Measurements from ENCODE around the gene ITPKB. TPM values are rescaled to one million over a fixed set of nuclear protein-coding genes. Genes with fewer than 3 reads are reported as not detected.

The ITPKB gene
- total RNA-seq, 2 donors from 2014 or later: 26.9 to 28.4 TPM

DNA sequence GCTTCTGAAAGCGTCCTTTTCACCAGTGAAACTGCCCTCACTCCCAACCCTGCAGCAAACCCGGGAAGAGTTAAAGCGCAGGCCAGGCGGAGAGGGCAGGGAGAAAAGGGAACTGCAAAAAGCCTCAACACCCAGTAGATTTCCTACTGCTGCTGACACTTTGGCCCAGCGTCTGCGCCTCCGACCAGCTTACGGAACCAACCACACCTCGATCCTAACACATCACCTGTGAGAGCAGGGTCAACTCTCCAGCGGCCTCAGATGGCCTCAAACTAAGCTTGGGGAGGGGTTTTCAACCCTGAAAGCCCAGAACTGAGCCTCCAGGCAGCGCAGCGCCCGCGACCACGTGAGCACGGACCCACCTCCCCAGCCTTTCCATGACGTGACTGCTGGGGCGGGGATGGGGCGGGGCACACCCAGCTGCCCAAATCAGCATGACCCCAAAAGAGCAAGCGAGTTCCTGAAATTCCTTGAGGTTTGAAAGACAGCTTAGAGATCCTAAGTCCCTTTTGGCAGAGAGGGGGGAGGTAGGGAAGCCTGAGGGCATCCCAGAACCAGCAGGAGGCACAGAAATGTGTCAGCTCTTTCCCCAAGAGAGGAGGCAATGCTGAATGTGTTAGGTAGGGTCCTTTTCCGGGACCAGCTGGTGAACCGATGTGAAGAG is 59.1 kb downstream of the ITPKB start:
- Histone ChIP-seq H3K4me3 (peak overlapping the region; percentile 74), H3K4me1 (ENCODE audit: control insufficient read depth in 1 of 2, low read depth in 2 of 2) (peaks cover 34 to 67% of the 10 kb centered on the region in 2 donors), H3K36me3 (no peaks in the 10 kb centered on the region), H3K9me3 (no peaks in the 10 kb centered on the region), H3K27ac (peak overlapping the region; percentile 91 to 95), H3K27me3 (replicated peaks; ENCODE audit: insufficient read depth) (no peaks in the 10 kb centered on the region)
- peak; percentile 71 for ATAC-seq (ENCODE audit: insufficient number of reproducible peaks, low FRiP score, low read depth)
- TF ChIP-seq, protein P1, sequence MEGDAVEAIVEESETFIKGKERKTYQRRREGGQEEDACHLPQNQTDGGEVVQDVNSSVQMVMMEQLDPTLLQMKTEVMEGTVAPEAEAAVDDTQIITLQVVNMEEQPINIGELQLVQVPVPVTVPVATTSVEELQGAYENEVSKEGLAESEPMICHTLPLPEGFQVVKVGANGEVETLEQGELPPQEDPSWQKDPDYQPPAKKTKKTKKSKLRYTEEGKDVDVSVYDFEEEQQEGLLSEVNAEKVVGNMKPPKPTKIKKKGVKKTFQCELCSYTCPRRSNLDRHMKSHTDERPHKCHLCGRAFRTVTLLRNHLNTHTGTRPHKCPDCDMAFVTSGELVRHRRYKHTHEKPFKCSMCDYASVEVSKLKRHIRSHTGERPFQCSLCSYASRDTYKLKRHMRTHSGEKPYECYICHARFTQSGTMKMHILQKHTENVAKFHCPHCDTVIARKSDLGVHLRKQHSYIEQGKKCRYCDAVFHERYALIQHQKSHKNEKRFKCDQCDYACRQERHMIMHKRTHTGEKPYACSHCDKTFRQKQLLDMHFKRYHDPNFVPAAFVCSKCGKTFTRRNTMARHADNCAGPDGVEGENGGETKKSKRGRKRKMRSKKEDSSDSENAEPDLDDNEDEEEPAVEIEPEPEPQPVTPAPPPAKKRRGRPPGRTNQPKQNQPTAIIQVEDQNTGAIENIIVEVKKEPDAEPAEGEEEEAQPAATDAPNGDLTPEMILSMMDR (IDR thresholded peaks at IDR 0.05): no peak
- no peak for DNase-seq (ENCODE audit: low spot score)

DNA sequence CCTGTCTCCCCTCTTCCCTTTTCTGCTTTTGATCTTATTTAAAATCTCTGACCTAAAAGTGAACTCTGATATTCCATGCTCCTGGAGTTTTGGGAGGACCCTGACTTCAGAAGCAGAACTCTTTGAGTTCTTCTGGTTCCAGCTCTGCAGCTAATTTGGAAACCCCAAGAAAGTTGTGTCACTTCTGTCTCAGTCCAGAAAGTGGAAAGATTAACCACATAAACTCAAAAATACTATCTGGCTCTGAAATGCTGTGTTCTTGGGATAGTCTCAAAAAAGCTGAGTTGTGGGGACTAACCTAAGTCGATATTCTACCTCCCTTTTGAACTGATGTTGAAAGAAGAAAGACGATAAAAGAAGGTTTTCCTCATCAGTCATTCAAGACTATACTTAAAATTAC is 59.8 kb downstream of the ITPKB start:
- Histone ChIP-seq H3K4me1 (ENCODE audit: control insufficient read depth in 1 of 2, low read depth in 2 of 2) (peaks cover 35 to 74% of the 10 kb centered on the region in 2 donors), H3K4me3 (peak overlapping the region; percentile 74)
- ATAC-seq (ENCODE audit: insufficient number of reproducible peaks, low FRiP score, low read depth): no peak

DNA sequence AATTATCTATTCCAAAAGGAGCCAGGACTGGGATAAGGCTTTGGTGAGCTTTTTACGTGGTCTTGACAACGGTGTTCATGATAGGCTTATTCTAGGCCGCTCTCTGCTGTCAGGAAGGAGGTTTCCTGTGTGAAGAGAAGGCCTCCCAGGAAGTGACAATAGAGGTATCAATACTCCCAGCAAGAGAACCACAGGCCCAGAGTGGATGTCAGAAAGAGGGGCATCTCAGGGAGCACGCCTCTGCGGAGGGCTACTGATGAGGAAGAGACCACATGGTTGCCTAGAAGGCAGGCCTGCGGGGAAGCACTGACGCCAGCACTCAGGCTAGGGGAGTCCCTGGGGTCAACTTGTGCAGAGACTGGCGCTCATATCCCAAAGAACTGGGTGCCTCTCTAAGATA is 60.4 kb downstream of the ITPKB start:
- Histone ChIP-seq H3K27ac (peak overlapping the region; percentile 91 to 95), H3K4me1 (ENCODE audit: control insufficient read depth in 1 of 2, low read depth in 2 of 2) (peaks cover 37 to 75% of the 10 kb centered on the region in 2 donors), H3K27me3 (replicated peaks; ENCODE audit: insufficient read depth) (no peaks in the 10 kb centered on the region), H3K36me3 (no peaks in the 10 kb centered on the region), H3K4me3 (no peak overlapping the region), H3K9me3 (no peaks in the 10 kb centered on the region)
- TF ChIP-seq, protein P1 (IDR thresholded peaks at IDR 0.05): no peak
- DNase-seq (ENCODE audit: low spot score): no peak
- no peak for ATAC-seq (ENCODE audit: insufficient number of reproducible peaks, low FRiP score, low read depth)

More for the DNA sequence above, 59.8 kb downstream of the ITPKB start:
- TF ChIP-seq, protein P1 (IDR thresholded peaks at IDR 0.05): no peak
- no peaks in the 10 kb centered on the region for H3K9me3 ChIP-seq
- H3K27ac ChIP-seq: peak overlapping the region; percentile 91 to 95
- H3K36me3 ChIP-seq: no peaks in the 10 kb centered on the region
- no peak for DNase-seq (ENCODE audit: low spot score)
- no peaks in the 10 kb centered on the region for H3K27me3 ChIP-seq (replicated peaks; ENCODE audit: insufficient read depth)

DNA sequence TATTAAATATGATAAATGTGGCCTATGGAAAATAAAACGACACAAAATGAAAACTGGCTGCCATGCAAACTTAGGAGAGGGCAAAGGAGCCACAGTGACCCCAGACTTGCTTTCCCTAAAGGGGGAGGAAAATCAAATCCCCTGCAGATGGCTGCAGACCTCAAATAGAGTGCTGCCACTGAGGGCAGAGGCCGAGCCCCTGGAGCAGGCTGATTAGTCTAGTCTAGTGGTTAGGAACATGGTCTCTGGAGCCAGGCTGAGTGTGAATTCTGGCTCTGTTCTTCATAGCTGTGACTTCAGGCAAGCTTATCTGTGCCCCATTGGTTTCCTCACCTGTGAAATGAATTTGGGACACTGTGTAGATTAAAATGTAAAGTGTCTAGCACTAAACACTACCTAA is 60.8 kb downstream of the ITPKB start:
- no peak for DNase-seq (ENCODE audit: low spot score)
- Histone ChIP-seq H3K36me3 (no peaks in the 10 kb centered on the region), H3K9me3 (no peaks in the 10 kb centered on the region), H3K4me3 (no peak overlapping the region), H3K4me1 (ENCODE audit: control insufficient read depth in 1 of 2, low read depth in 2 of 2) (peaks cover 37 to 75% of the 10 kb centered on the region in 2 donors), H3K27me3 (replicated peaks; ENCODE audit: insufficient read depth) (no peaks in the 10 kb centered on the region), H3K27ac (peak overlapping the region; percentile 91 to 95)
- TF ChIP-seq, protein P1 (IDR thresholded peaks at IDR 0.05): no peak
- ATAC-seq (ENCODE audit: insufficient number of reproducible peaks, low FRiP score, low read depth): no peak

DNA sequence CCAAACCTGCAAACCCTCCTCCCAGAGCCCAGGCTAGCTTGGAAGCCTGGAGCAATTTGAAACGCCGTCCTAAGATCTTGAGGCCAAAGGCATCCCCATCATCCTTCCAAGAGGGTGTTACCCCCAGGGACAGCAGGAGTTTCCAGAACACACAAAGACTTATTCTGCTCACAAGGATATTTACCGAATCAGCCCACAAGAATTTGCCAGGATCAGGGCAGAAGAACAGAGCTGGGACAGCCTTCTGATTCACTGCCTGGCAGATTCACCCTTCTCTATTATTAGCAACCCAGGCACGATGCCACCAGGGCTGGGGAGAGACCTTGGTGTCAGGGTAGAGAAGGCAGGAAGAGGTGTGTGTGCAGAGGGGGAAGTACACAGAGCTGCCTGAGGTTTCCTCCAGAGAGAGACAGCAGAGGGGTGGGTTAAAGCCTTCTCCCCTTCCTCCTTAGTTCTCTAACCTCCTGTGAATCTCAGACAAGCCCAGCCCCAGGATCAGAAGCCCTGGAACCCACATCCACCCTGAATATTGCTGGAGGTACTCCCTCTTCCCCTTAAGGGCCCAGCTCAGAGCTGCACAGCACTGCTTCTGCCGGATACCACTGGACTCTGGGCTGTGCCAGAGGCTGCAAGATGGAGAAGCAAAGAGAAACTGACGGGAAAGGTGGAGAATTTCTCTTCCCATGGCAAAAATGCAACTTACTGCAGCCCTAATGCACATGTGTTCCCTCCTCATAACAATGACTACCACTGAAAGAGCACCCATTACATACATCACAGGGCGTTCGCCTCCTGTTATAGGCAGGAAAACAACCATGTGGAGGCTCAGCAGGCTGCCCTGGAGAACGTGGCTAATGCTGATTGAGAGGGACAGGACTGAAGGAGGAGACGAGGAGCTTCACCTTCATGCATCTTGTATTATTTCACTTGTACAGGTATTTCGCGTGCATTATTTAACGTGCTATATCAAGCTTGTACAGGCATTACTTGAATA is 61.8 kb downstream of the ITPKB start:
- Histone ChIP-seq H3K36me3 (no peaks in the 10 kb centered on the region), H3K27me3 (replicated peaks; ENCODE audit: insufficient read depth) (no peaks in the 10 kb centered on the region), H3K9me3 (no peaks in the 10 kb centered on the region), H3K27ac (peak overlapping the region; percentile 79 to 95), H3K4me1 (ENCODE audit: control insufficient read depth in 1 of 2, low read depth in 2 of 2) (peaks cover 36 to 71% of the 10 kb centered on the region in 2 donors), H3K4me3 (peak overlapping the region; percentile 42)
- DNase-seq (ENCODE audit: low spot score) (peak; percentile 66), ATAC-seq (ENCODE audit: insufficient number of reproducible peaks, low FRiP score, low read depth) (no peak)
- TF ChIP-seq, protein P1 (IDR thresholded peaks at IDR 0.05): no peak

Data from thoracic aorta (tissue), 2 donors.